ENCODE results near the gene TRERF1. TPM values are rescaled to one million over a fixed set of nuclear protein-coding genes. Genes with fewer than 3 reads are reported as not detected.
"Not testable (repeated sequence)": the region's sequence is repeated elsewhere in the genome, so short reads cannot be mapped to it uniquely, and the experiment has no call there.

The TRERF1 gene
- total RNA-seq, 2 donors from 2014 or later: 9.5 to 34.8 TPM

DNA sequence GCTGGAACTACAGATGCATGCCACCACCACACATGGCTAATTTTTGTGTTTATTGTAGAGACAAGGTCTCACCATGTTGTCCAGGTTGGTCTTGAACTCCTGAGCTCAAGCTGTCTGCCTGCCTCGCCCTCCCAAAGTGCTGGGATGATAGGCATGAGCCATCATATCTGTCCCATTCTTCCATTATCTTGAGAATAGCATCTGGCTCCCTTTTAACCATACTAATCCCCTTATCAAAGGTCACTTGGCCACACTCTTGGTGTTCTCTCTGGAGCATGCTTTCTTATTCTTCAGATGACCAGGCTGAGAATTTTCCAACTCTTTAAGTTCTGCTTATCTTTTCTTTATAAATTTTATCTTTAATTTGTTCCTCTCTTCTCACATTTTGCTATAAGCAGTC is 15.9 kb upstream of the TRERF1 start:
- no peaks in the 10 kb centered on the region for H3K4me1 ChIP-seq (replicated peaks)
- no peaks in the 10 kb centered on the region for H3K27me3 ChIP-seq (replicated peaks; ENCODE audit: insufficient read depth)
- 94% methylated on average over 1 of the region's 1 CpG for WGBS
- no peaks in the 10 kb centered on the region for H3K9me3 ChIP-seq
- H3K4me3 ChIP-seq: no peak overlapping the region
- no peak overlapping the region for H3K27ac ChIP-seq
- no peak for DNase-seq (ENCODE audit: low spot score)
- TF ChIP-seq POLR2AphosphoS5 (IDR thresholded peaks at IDR 0.05) (no peak), CTCF (IDR thresholded peaks at IDR 0.05) (no peak), POLR2A (IDR thresholded peaks at IDR 0.05) (no peak)
- H3K36me3 ChIP-seq: no peaks in the 10 kb centered on the region
- intact Hi-C loops (cut with DNase I): no loop called here

DNA sequence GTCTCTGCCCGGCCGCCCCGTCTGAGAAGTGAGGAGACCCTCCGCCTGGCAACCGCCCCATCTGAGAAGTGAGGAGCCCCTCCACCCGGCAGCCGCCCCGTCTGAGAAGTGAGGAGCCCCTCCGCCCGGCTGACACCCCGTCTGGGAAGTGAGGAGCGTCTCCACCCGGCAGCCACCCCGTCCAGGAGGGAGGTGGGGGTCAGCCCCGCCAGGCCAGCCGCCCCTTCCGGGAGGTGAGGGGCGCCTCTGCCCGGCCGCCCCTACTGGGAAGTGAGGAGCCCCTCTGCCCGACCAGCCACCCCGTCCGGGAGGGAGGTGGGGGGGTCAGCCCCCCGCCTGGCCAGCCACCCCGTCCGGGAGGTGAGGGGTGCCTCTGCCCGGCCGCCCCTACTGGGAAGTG is 14.7 kb upstream of the TRERF1 start:
- H3K27ac ChIP-seq; DNase-seq (ENCODE audit: low spot score); H3K36me3 ChIP-seq; H3K27me3 ChIP-seq (replicated peaks; ENCODE audit: insufficient read depth); H3K9me3 ChIP-seq; H3K4me3 ChIP-seq; H3K4me1 ChIP-seq (replicated peaks); intact Hi-C loops (cut with DNase I): not testable (repeated sequence)
- 98% methylated on average over 21 of the region's 28 CpGs for WGBS

DNA sequence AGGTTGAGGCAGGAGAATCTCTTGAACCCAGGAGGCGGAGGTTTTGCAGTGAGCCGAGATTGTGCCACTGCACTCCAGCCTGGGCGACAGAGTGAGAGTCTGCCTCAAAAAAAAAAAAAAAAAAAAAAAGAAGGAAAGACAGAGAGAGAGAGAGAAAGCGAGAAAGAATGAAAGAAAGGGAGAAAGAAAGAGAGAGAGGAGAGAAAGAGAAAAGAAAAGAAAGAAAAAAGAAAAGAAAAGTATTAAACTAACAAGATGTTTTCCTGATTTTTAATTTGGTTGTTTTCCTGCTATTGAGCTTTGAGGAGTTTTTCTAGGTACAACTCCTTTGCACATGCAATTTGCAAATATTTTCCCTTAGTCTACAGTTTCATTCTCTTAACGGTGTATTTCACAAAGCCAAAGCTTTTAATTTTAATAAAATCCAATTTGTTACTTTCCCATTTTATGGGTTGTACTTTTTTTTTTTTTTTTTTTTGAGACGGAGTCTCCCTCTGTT is 10.8 kb upstream of the TRERF1 start:
- Histone ChIP-seq H3K9me3 (no peaks in the 10 kb centered on the region), H3K27ac (no peak overlapping the region)
- intact Hi-C loops (cut with DNase I): no loop called here

GRCh38 chr6:42460883-42461282 is 9.2 kb upstream of the TRERF1 start:
- DNase-seq (ENCODE audit: low spot score): no peak
- Histone ChIP-seq H3K36me3 (no peaks in the 10 kb centered on the region), H3K4me3 (no peak overlapping the region), H3K27me3 (replicated peaks; ENCODE audit: insufficient read depth) (no peaks in the 10 kb centered on the region), H3K9me3 (no peaks in the 10 kb centered on the region), H3K4me1 (replicated peaks) (no peaks in the 10 kb centered on the region), H3K27ac (no peak overlapping the region)
- TF ChIP-seq POLR2A (IDR thresholded peaks at IDR 0.05): no peak
- no peak for TF ChIP-seq POLR2AphosphoS5 (IDR thresholded peaks at IDR 0.05)
- no peak for TF ChIP-seq CTCF (IDR thresholded peaks at IDR 0.05)
- intact Hi-C loops (cut with DNase I): no loop called here
- WGBS: 65% methylated on average over 1 of the region's 1 CpG

More for the DNA sequence above, 10.8 kb upstream of the TRERF1 start:
- H3K27me3 ChIP-seq (replicated peaks; ENCODE audit: insufficient read depth): no peaks in the 10 kb centered on the region
- H3K4me1 ChIP-seq (replicated peaks): no peaks in the 10 kb centered on the region
- DNase-seq (ENCODE audit: low spot score): no peak
- 93% methylated on average over 6 of the region's 6 CpGs for WGBS
- H3K4me3 ChIP-seq: no peak overlapping the region
- TF ChIP-seq POLR2A (IDR thresholded peaks at IDR 0.05): no peak
- no peak for TF ChIP-seq CTCF (IDR thresholded peaks at IDR 0.05)
- TF ChIP-seq POLR2AphosphoS5 (IDR thresholded peaks at IDR 0.05): no peak
- H3K36me3 ChIP-seq: no peaks in the 10 kb centered on the region

GRCh38 chr6:42459888-42460287 is 8.2 kb upstream of the TRERF1 start:
- H3K4me3 ChIP-seq: no peak overlapping the region
- H3K4me1 ChIP-seq (replicated peaks): no peaks in the 10 kb centered on the region
- TF ChIP-seq POLR2A (IDR thresholded peaks at IDR 0.05): no peak
- TF ChIP-seq CTCF (IDR thresholded peaks at IDR 0.05): no peak
- no peak for TF ChIP-seq POLR2AphosphoS5 (IDR thresholded peaks at IDR 0.05)
- intact Hi-C loops (cut with DNase I): no loop called here
- H3K36me3 ChIP-seq: no peaks in the 10 kb centered on the region
- H3K9me3 ChIP-seq: no peaks in the 10 kb centered on the region
- WGBS: 92% methylated on average over 5 of the region's 5 CpGs
- no peak overlapping the region for H3K27ac ChIP-seq
- no peaks in the 10 kb centered on the region for H3K27me3 ChIP-seq (replicated peaks; ENCODE audit: insufficient read depth)
- DNase-seq (ENCODE audit: low spot score): no peak

Data from prostate gland (tissue), 2 donors.